ENCODE measurements around the gene CFAP107.

Gene CFAP107

DNA sequence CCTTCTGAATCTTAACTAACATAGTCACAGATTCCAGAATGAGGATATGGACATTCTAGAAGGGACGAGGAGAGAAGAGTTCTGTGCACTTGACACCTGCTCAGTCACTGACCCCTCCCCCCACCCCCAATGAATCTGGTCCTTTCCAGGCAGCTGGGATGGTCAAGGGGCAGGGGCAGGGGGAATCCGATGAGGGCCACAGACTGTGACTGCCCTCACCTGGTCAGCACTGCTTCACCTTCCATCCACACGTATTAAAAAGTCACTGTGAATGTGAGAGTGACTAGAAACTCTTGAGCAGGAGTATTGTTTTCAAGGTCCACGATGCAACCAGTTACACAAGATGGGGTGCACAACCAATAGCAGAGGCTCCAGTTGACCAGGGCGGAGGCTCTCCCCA, 18.0 kb downstream of the CFAP107 start:
- H3K4me3 ChIP-seq (ENCODE audit: low read depth, low read length): no peak overlapping the region
- DNase-seq (ENCODE audit: low read depth): no peak
- TF ChIP-seq, protein P1, sequence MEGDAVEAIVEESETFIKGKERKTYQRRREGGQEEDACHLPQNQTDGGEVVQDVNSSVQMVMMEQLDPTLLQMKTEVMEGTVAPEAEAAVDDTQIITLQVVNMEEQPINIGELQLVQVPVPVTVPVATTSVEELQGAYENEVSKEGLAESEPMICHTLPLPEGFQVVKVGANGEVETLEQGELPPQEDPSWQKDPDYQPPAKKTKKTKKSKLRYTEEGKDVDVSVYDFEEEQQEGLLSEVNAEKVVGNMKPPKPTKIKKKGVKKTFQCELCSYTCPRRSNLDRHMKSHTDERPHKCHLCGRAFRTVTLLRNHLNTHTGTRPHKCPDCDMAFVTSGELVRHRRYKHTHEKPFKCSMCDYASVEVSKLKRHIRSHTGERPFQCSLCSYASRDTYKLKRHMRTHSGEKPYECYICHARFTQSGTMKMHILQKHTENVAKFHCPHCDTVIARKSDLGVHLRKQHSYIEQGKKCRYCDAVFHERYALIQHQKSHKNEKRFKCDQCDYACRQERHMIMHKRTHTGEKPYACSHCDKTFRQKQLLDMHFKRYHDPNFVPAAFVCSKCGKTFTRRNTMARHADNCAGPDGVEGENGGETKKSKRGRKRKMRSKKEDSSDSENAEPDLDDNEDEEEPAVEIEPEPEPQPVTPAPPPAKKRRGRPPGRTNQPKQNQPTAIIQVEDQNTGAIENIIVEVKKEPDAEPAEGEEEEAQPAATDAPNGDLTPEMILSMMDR (IDR thresholded peaks at IDR 0.05; ENCODE audit: low read depth, low read length, missing control alignments): no peak

DNA sequence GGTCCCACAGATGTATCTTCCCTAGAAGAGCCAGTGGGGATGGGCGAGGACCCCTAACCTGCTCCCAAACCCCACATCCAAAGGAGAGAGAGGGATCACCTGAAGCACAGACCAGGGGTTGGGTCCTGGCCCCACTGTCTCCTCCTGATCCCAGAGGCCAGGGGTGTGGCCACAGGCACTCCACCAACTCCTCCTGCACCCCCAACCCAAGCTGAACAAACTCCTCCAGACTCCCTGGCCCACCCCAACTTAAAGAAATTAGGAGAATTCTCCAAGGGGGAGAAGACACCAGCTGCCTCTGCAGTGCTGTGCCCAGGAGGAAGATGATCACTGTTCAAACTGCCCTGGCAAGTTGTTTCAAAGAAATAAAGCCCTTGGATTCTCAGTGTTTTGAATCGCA, 23.0 kb downstream of the CFAP107 start:
- TF ChIP-seq, protein P1 (IDR thresholded peaks at IDR 0.05; ENCODE audit: low read depth, low read length, missing control alignments): no peak

DNA sequence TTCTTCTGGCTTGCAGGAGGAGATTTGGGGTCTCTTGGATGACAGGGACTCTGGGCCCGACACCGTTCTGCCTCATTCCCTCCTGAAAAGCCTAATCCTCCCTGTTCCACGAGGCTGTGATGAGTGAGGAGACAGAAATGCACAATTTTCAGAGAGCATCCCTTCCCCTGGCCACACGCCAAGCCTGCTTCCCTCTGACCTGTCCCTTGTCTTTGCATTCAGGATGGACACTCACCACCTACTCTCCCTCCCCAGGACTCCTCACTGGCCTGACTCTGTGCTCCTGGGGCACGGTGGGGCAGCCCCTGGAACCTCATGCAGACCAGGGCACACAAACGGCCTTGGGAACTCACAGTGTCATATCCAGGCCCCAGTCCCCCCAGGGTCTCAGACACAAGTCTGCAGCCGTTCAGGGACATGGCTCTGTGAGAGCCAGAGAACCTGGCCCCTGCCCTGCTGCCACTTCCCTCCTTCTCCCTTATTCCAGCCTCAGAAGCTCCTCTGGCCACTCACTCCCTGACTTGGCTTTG, 24.0 kb downstream of the CFAP107 start:
- DNase-seq (ENCODE audit: low read depth): no peak
- TF ChIP-seq, protein P1 (IDR thresholded peaks at IDR 0.05; ENCODE audit: low read depth, low read length, missing control alignments): no peak
- H3K4me3 ChIP-seq (ENCODE audit: low read depth, low read length): no peak overlapping the region

More for the DNA sequence above, 23.0 kb downstream of the CFAP107 start:
- DNase-seq (ENCODE audit: low read depth): no peak
- H3K4me3 ChIP-seq (ENCODE audit: low read depth, low read length): no peak overlapping the region

DNA sequence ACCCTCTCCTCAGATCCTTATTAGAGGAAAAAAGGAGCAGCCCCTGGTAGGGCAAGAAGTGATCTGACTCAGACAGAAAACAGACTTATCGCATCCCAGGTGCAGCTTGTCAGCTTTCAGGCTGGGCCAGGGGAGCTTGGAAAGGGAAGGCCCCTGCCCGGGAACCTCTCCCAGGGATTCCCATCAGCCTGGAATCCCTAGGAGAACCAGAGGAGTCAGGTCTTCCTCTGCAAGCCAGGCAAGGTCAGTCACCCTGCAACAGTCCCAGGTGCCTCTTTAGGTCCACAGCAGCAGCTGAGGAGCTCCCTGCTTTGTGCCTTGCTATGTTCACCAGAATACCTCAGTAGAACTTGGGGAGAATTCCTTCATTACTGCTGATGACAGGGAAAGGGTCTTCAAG, 24.6 kb downstream of the CFAP107 start:
- DNase-seq (ENCODE audit: low read depth): no peak
- no peak overlapping the region for H3K4me3 ChIP-seq (ENCODE audit: low read depth, low read length)

DNA sequence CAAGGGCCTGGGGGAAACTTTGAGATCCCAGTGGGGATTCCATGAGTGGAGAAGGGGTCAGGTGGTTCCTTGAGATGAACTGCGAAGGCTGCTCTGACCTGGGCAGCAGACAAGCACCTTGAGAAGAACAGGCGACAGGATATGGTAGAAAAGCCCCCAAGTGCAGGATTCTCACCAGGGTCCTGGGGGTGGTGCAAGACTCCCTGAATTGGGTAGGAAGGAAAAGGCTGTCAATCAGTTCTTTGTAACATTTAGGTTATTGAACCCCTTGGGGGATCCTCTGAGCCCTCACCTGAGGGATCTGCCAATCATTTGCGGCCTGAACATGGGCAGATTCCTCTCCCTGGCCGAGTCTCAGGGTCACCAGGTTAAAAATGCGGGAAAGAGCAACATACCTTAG, 25.2 kb downstream of the CFAP107 start:
- DNase-seq (ENCODE audit: low read depth): no peak
- TF ChIP-seq, protein P1 (IDR thresholded peaks at IDR 0.05; ENCODE audit: low read depth, low read length, missing control alignments): no peak
- H3K4me3 ChIP-seq (ENCODE audit: low read depth, low read length): no peak overlapping the region

More for the DNA sequence above, 24.6 kb downstream of the CFAP107 start:
- TF ChIP-seq, protein P1 (IDR thresholded peaks at IDR 0.05; ENCODE audit: low read depth, low read length, missing control alignments): no peak

DNA sequence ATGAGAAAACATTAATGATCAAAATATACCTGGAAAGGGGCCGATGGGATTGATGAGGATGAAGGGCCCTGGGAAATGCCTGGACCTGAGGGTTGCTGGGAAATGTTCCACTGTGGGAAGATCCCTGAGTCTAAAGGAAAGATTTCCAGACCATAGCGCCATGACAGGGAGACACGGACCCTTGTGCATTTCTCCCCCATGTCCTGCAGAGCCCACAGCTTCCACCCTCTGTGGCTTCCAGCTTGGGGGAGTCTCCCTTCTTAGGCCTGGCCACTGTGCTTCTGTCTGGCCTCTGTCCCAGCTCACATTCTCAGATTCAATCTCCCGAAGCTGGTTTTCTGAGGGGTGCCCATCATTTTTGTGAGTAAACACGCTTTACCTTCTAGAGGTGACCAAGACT, 26.5 kb downstream of the CFAP107 start:
- H3K4me3 ChIP-seq (ENCODE audit: low read depth, low read length): no peak overlapping the region
- DNase-seq (ENCODE audit: low read depth): no peak
- TF ChIP-seq, protein P1 (IDR thresholded peaks at IDR 0.05; ENCODE audit: low read depth, low read length, missing control alignments): no peak

DNA sequence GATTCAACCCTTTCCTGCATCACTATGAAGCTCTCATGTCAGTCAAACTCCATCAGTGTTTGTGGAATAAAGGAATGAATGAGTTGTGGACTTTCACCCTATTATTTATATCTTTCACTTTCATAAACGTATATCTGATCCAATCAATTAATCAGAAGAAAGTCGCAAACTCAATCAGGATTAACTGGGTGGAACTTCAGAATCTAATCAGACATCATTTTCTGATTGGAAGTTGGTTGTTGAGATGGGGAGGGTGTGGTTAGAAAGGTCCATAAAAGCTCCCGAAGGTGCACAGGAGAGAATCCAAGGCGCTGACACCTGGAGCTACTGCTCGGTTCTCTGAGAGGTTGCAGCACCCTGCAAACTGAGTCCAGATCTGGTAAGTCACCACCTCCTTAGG, 27.4 kb downstream of the CFAP107 start, which contains the start of gene PRAMEF12:
PRAMEF12 (plus strand) TSS at position 301 of the 400 bp plus-strand sequence. CDS start 1,130 bp downstream, outside the sequence.
- H3K4me3 ChIP-seq (ENCODE audit: low read depth, low read length): no peak within 1 kb of the TSS
- TF ChIP-seq, protein P1 (IDR thresholded peaks at IDR 0.05; ENCODE audit: low read depth, low read length, missing control alignments): no peak
- DNase-seq (ENCODE audit: low read depth): no peak

All from GM12864 (cell line).